Tibial nerve (tissue), 4 donors: ENCODE data around the gene INO80. TPM values are rescaled to one million over a fixed set of nuclear protein-coding genes. Genes with fewer than 3 reads are reported as not detected.

Experiments
- DNase-seq, 2 donors: peaks; one replicate each; pipeline ENCODE4 v3.0.0-alpha.2; 2019; ENCODE audit warnings: low spot score in 2 of 2
- H3K27ac ChIP-seq, 4 donors: fragments of 200-600 bp; sonication (generic) in 3 of 4; one replicate each; pipeline ENCODE4 v1.5.1; 2017 to 2019; ENCODE audit warnings: mild to moderate bottlenecking in 1 of 4
- H3K27me3 ChIP-seq, 2 donors: fragments of 200-600 bp; sonication (generic) in 1 of 2; one replicate each; pipeline versions ENCODE4 v1.5.1 to v1.6.0; 2017 to 2019
- H3K36me3 ChIP-seq, 3 donors: fragments of 200-600 bp; sonication (generic); one replicate each; pipeline ENCODE4 v1.5.1; 2018 to 2019
- H3K4me1 ChIP-seq, 4 donors: fragments of 200-600 bp; sonication (generic) in 3 of 4; one replicate each; pipeline ENCODE4 v1.5.1; 2017 to 2019
- H3K4me3 ChIP-seq, 4 donors: fragments of 200-600 bp; sonication (generic) in 3 of 4; one replicate each; pipeline ENCODE4 v1.5.1; 2017 to 2019; ENCODE audit warnings: mild to moderate bottlenecking in 1 of 4, moderate library complexity in 1 of 4
- H3K9me3 ChIP-seq, 4 donors: fragments of 200-600 bp; sonication (generic) in 3 of 4; one replicate each; pipeline ENCODE4 v1.5.1; 2017 to 2019
- CTCF ChIP-seq, 5 experiments: fragments of 200-600 bp in 3 of 5; fragments of 450-650 bp in 2 of 5; sonication (generic) in 3 of 5; IDR thresholded peaks; one replicate each; pipeline ENCODE4 v1.5.1; 2016 to 2019; ENCODE audit warnings: antibody characterized with exemption in 5 of 5, mild to moderate bottlenecking in 3 of 5, moderate library complexity in 2 of 5
- EP300 ChIP-seq, 2 donors: sonication (generic); formaldehyde crosslinking; IDR thresholded peaks; one replicate each; pipeline ENCODE4 v1.6.1; 2017; ENCODE audit warnings: antibody characterized with exemption in 2 of 2, mild to moderate bottlenecking in 1 of 2
- POLR2A ChIP-seq, 2 donors: fragments of 450-650 bp; IDR thresholded peaks; one replicate each; pipeline ENCODE4 v1.6.1; 2017; ENCODE audit warnings: antibody characterized with exemption in 2 of 2, mild to moderate bottlenecking in 2 of 2, moderate library complexity in 2 of 2
- WGBS, 2 donors: methylation state at CpG; one replicate each; pipeline ENCODE4 v1.1.5; 2018; 5-methylcytosine and 5-hydroxymethylcytosine counted together
- total RNA-seq, 4 donors: library from RNA; depleted of rRNA; stranded (reverse); fragments of >200 nt; gene quantifications; one replicate each; pipeline ENCODE4 v1.1.0, GENCODE V29; 2016

Gene INO80
- total RNA-seq, 4 donors from 2014 or later = 21.6 to 40.8 (median 33.2) TPM

- no peak overlapping the region for H3K27ac ChIP-seq
Observed at GRCh38 chr15:41011055-41011815, 104.8 kb downstream of the INO80 start.

GRCh38 chr15:41010345-41010744, 105.7 kb downstream of the INO80 start:
- H3K4me1 ChIP-seq = peaks cover 0 to 8% (median 3%) of the 10 kb centered on the region in 4 donors
- peaks cover 0 to 22% (median 0%) of the 10 kb centered on the region in 3 donors for H3K36me3 ChIP-seq
- TF ChIP-seq EP300 (IDR thresholded peaks at IDR 0.05) (no peak), CTCF (IDR thresholded peaks at IDR 0.05) (no peak), POLR2A (IDR thresholded peaks at IDR 0.05) (no peak)
- no peaks in the 10 kb centered on the region for H3K9me3 ChIP-seq
- no peak for DNase-seq
- H3K27me3 ChIP-seq = no peaks in the 10 kb centered on the region
- H3K27ac ChIP-seq = no peak overlapping the region
- no peak overlapping the region for H3K4me3 ChIP-seq

More at GRCh38 chr15:41011055-41011815, 104.8 kb downstream of the INO80 start:
- H3K4me3 ChIP-seq = no peak overlapping the region
- no peak for DNase-seq
- WGBS, 2 donors = 95% methylated on average over 2 of the region's 2 CpGs
- no peak for TF ChIP-seq EP300 (IDR thresholded peaks at IDR 0.05)
- TF ChIP-seq CTCF (IDR thresholded peaks at IDR 0.05) = no peak
- no peak for TF ChIP-seq POLR2A (IDR thresholded peaks at IDR 0.05)
- H3K36me3 ChIP-seq = peaks cover 0 to 23% (median 0%) of the 10 kb centered on the region in 3 donors
- H3K27me3 ChIP-seq = no peaks in the 10 kb centered on the region
- H3K9me3 ChIP-seq = no peaks in the 10 kb centered on the region
- peaks cover 0 to 8% (median 3%) of the 10 kb centered on the region in 4 donors for H3K4me1 ChIP-seq

DNA sequence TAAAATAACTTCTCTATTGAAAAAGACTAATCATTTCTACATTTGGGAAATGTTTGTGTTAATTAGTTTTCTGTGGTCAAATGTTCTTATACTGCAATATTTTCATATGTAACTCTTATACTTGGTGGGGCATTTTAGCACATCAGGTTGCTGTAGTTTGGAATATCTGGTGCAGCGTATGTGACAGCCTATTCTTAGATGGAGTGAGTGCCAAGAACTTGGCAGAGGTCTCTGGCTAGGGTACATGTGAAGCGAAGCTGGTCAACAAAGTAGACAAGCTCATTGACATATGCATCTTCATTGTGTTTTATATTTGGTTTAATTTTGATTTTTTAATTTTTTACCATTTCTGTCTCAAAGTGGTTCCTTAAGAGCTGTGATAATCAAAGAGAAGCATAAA, 109.6 kb downstream of the INO80 start:
- no peak overlapping the region for H3K27ac ChIP-seq
- peaks cover 0 to 7% (median 2%) of the 10 kb centered on the region in 4 donors for H3K4me1 ChIP-seq
- H3K4me3 ChIP-seq = no peak overlapping the region
- H3K36me3 ChIP-seq = peaks cover 0 to 36% (median 0%) of the 10 kb centered on the region in 3 donors
- no peaks in the 10 kb centered on the region for H3K9me3 ChIP-seq
- no peaks in the 10 kb centered on the region for H3K27me3 ChIP-seq
- WGBS, 2 donors = 79 to 81% methylated on average over 2 of the region's 2 CpGs
- TF ChIP-seq CTCF (IDR thresholded peaks at IDR 0.05) (no peak), EP300 (IDR thresholded peaks at IDR 0.05) (no peak), POLR2A (IDR thresholded peaks at IDR 0.05) (no peak)
- DNase-seq = no peak

DNA sequence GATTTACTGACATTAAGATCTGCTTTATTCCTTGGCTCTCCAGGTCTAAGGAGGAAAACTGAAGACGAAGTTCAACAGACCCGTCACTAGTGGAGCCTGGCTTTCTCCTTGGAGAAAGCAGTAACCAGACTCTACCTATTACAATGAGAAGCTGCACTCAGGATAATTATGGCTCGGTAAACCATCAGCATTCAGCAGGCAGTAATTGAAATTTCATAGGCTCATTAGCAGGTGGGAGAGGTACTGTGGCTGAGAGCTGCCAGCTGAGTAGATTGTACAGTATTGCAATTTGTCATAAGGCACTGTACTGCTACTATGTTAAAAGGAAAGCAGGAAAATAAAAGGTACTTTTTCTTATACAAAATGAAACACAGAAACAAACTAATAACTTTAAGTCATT, 111.6 kb downstream of the INO80 start:
- WGBS, 2 donors = 83 to 88% methylated on average over 3 of the region's 3 CpGs
- no peak for DNase-seq
- Histone ChIP-seq H3K4me3 (no peak overlapping the region), H3K27ac (no peak overlapping the region), H3K4me1 (peaks cover 0 to 7% (median 2%) of the 10 kb centered on the region in 4 donors), H3K36me3 (peaks cover 0 to 47% (median 4%) of the 10 kb centered on the region in 3 donors), H3K9me3 (no peaks in the 10 kb centered on the region), H3K27me3 (no peaks in the 10 kb centered on the region)
- TF ChIP-seq POLR2A (IDR thresholded peaks at IDR 0.05) (no peak), CTCF (IDR thresholded peaks at IDR 0.05) (no peak), EP300 (IDR thresholded peaks at IDR 0.05) (no peak)

DNA sequence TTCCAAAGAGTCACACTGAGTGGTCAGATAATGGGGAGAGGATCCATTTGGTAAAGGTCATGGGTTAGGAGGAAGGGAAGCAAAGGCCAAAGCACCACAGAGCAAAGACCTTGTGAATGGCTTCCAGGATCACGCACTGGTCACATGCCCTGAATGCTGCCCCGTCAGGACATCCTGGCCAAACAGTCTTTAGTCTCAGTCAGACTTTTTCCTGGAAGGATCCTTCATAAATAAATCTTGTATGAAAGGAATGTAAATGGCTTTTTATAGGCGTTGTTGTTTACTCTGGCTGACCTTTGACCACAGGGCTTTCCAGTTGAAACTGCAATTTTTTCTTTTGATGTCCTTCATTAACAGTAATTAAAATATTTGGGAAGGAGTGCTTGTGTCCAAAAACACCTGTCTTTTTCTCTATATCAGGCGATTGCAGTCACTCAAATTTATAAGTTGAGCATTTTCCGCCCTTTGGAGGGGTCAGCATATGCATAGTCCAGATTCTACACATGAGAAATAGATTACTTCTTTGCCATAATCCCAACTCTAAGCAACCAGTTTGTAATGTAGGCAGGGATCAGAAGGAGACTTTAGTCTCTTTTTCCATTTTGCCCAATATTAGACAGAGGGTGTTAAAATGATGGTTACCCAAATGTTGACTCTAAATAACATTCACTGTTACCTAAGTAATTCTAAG, 114.4 kb downstream of the INO80 start:
- WGBS, 2 donors = 50 to 52% methylated on average over 5 of the region's 5 CpGs
- TF ChIP-seq POLR2A (IDR thresholded peaks at IDR 0.05) (no peak), CTCF (IDR thresholded peaks at IDR 0.05) (no peak), EP300 (IDR thresholded peaks at IDR 0.05) (no peak)

More for the DNA sequence above, 114.4 kb downstream of the INO80 start:
- Histone ChIP-seq H3K27me3 (no peaks in the 10 kb centered on the region), H3K4me3 (no peak overlapping the region), H3K27ac (no peak overlapping the region), H3K9me3 (no peaks in the 10 kb centered on the region), H3K36me3 (peaks cover 2 to 64% (median 6%) of the 10 kb centered on the region in 3 donors), H3K4me1 (peaks cover 0 to 7% (median 2%) of the 10 kb centered on the region in 4 donors)
- DNase-seq = no peak
